K562 (cell line): Measurements from ENCODE around the gene CETN1. TPM values are rescaled to one million over a fixed set of nuclear protein-coding genes. Genes with fewer than 3 reads are reported as not detected.

Experiments
- CEBPZ ChIP-seq: fragments of 150-350 bp; IDR thresholded peaks from 2 replicates; pipeline ENCODE4 v1.6.1; 2014; ENCODE audit warnings: low read depth, mild to moderate bottlenecking, low read length, borderline replicate concordance
- ELF2 ChIP-seq: fragments of 250-450 bp; sonication (Bioruptor Pico); IDR thresholded peaks from 2 replicates; pipeline ENCODE4 v1.5.0; 2021; ENCODE audit warnings: mild to moderate bottlenecking
- EP400 ChIP-seq: fragments of 450-650 bp; IDR thresholded peaks from 2 replicates; pipeline ENCODE4 v1.6.1; 2017; ENCODE audit warnings: antibody characterized with exemption, mild to moderate bottlenecking, moderate library complexity
- HMBOX1 ChIP-seq: sonication (generic); IDR thresholded peaks from 2 replicates; pipeline ENCODE4 v1.6.1; 2016
- ILF3 ChIP-seq: fragments of 450-650 bp; IDR thresholded peaks from 2 replicates; pipeline ENCODE4 v1.6.1; 2018; ENCODE audit warnings: antibody characterized with exemption, mild to moderate bottlenecking, moderate library complexity, borderline replicate concordance
- NFIX ChIP-seq: fragments of 250-450 bp; sonication (Bioruptor Pico); IDR thresholded peaks from 2 replicates; pipeline ENCODE4 v1.4.0; 2020; ENCODE audit warnings: low read depth, mild to moderate bottlenecking, moderate library complexity
- NFYB ChIP-seq: IDR thresholded peaks from 2 replicates; pipeline ENCODE4 v1.6.1; 2011; ENCODE audit warnings: mild to moderate bottlenecking, moderate library complexity; ENCODE audit not compliant: insufficient read length; ENCODE audit errors: extremely low read depth
- PKNOX1 ChIP-seq: fragments of 450-650 bp; IDR thresholded peaks from 2 replicates; pipeline ENCODE4 v1.6.1; 2016
- POLR2A ChIP-seq: fragments of 450-650 bp; conservative IDR thresholded peaks from 2 replicates; pipeline ENCODE4 v1.6.1; 2016
- SIN3A ChIP-seq, 2 experiments: fragments of 150-350 bp in 1 of 2; IDR thresholded peaks; 2 replicates each; pipeline ENCODE4 v1.6.1; 2011 to 2016; ENCODE audit warnings: borderline replicate concordance in 2 of 2, low read depth in 2 of 2, low read length in 2 of 2, mild to moderate bottlenecking in 2 of 2, moderate library complexity in 2 of 2; ENCODE audit not compliant: control insufficient read depth in 1 of 2
- SNIP1 ChIP-seq: fragments of 450-650 bp; IDR thresholded peaks from 2 replicates; pipeline ENCODE4 v1.7.1; 2017; ENCODE audit warnings: low read depth, mild to moderate bottlenecking
- TEAD4 ChIP-seq, 2 experiments: sonication (generic) in 1 of 2; formaldehyde crosslinking in 1 of 2; IDR thresholded peaks; 2 replicates each; pipeline versions ENCODE4 v1.6.1 to v1.8.0; 2012 to 2022; ENCODE audit warnings: borderline replicate concordance in 1 of 2, inconsistent platforms in 1 of 2, low read length in 1 of 2, mild to moderate bottlenecking in 1 of 2, missing genetic modification reagents in 1 of 2
- ZBTB9 ChIP-seq: fragments of 450-650 bp; formaldehyde crosslinking; IDR thresholded peaks from 2 replicates; pipeline ENCODE4 v1.4.0; 2020; ENCODE audit warnings: mild to moderate bottlenecking, moderate library complexity
- ZFPM2 ChIP-seq: fragments of 250-450 bp; sonication (Bioruptor Pico); IDR thresholded peaks from 2 replicates; pipeline ENCODE4 v1.5.1; 2022; ENCODE audit warnings: mild to moderate bottlenecking
- ZNF347 ChIP-seq: fragments of 450-650 bp; formaldehyde crosslinking; IDR thresholded peaks from 2 replicates; pipeline ENCODE4 v1.4.0; 2020; ENCODE audit warnings: low read depth, mild to moderate bottlenecking, moderate library complexity
- ZNF354B ChIP-seq: fragments of 250-450 bp; sonication (Bioruptor Pico); IDR thresholded peaks from 2 replicates; pipeline ENCODE4 v1.4.0; 2020
- ZNF518B ChIP-seq: fragments of 250-450 bp; sonication (Bioruptor Pico); IDR thresholded peaks from 2 replicates; pipeline ENCODE4 v1.5.0; 2021; ENCODE audit warnings: mild to moderate bottlenecking, moderate library complexity
- ZNF586 ChIP-seq: fragments of 450-650 bp; formaldehyde crosslinking; conservative IDR thresholded peaks from 2 replicates; pipeline ENCODE4 v1.4.0; 2020; ENCODE audit warnings: mild to moderate bottlenecking, moderate library complexity
- polyA plus RNA-seq, 8 experiments: library from polyadenylated mRNA; depleted of rRNA in 4 of 8; stranded (reverse) in 5 of 8; unstranded in 3 of 8; fragments of >200 nt; fragmentation: Nextera tagmentation in 2 of 8; fragmentation: Illumina TruSeq in 1 of 8; extraction: Ambion mirVana in 2 of 8; extraction: Trizol in 1 of 8; gene quantifications; 2 replicates each; pipeline versions ENCODE4 v1.2.1 to v1.2.3, GENCODE V29; 2011 to 2014; ENCODE audit warnings: inconsistent platforms in 1 of 8, missing spikeins in 1 of 8
- total RNA-seq, 7 experiments: library from RNA; depleted of rRNA in 6 of 7; stranded (reverse); fragments of >200 nt in 6 of 7; fragmentation: Illumina TruSeq in 2 of 7; extraction: Trizol in 2 of 7; gene quantifications; 2 replicates each; pipeline versions ENCODE4 v1.2.1 to v1.2.3, GENCODE V29; 2011 to 2021; ENCODE audit warnings: low replicate concordance in 1 of 7

The CETN1 gene
- total and polyA plus RNA-seq, 9 of the 15 experiments (the other 6 are each of a cell fraction or from before 2014, with no cell fraction given) = 0.07 to 0.34 (median 0.19) TPM; not detected in 3

GRCh38 chr18:604771-605170, 24.6 kb downstream of the CETN1 start (continued):
- TF ChIP-seq ZBTB9 (no peak), ZNF354B (CRISPR knock-in tag) (no peak), NFYB (no peak), ELF2 (CRISPR knock-in tag) (no peak), ZNF347 (CRISPR knock-in tag) (no peak), SNIP1 (no peak), PKNOX1 (no peak), ZNF518B (no peak), EP400 (0 out of 2 replicates have a peak, but pooled peaks have one; percentile 15), HMBOX1 (no peak), POLR2A (no peak), SIN3A (IDR thresholded peaks at IDR 0.05; ENCODE audit: borderline replicate concordance in 2 of 2, control insufficient read depth in 1 of 2, low read depth in 2 of 2, low read length in 2 of 2) (no peak), CEBPZ (no peak), NFIX (CRISPR knock-in tag) (no peak), ILF3 (no peak), ZFPM2 (CRISPR knock-in tag) (no peak), TEAD4 (IDR thresholded peaks at IDR 0.05; ENCODE audit: low read length) (peak; percentile 24; the same call in 1 of the 2 replicates), TEAD4 (CRISPR knock-in tag; IDR thresholded peaks at IDR 0.05; ENCODE audit: borderline replicate concordance) (no peak), ZNF586 (CRISPR knock-in tag) (no peak)
